B cell (primary cell): ENCODE data around the gene ARHGEF3. TPM values are rescaled to one million over a fixed set of nuclear protein-coding genes. Genes with fewer than 3 reads are reported as not detected.
"Not testable (repeated sequence)": the region's sequence is repeated elsewhere in the genome, so short reads cannot be mapped to it uniquely, and the experiment has no call there.

Source experiments
- ATAC-seq: fragments of 200-7000 bp; cut with Tn5 transposase; one replicate; pipeline ENCODE4 v1.10.0; 2021; ENCODE audit warnings: low read depth, mild to moderate bottlenecking, moderate number of reproducible peaks, moderate library complexity
- CTCF ChIA-PET: fragments of 350-600 bp; sonication (Branson Sonifier 250); formaldehyde crosslinking; loops from one replicate; lab custom pipeline; 2021; ENCODE audit warnings: antibody characterized with exemption, inconsistent platforms; lab: Charles Lee
- POLR2A ChIA-PET: fragments of 350-600 bp; sonication (Branson Sonifier 250); formaldehyde crosslinking; loops from one replicate; lab custom pipeline; 2021; ENCODE audit warnings: antibody characterized with exemption; lab: Charles Lee
- DNase-seq: peaks from one replicate; pipeline ENCODE4 v3.0.0; 2013
- H2AFZ ChIP-seq: 2 replicates; pipeline ENCODE4 v1.6.1; 2012; ENCODE audit warnings: mild to moderate bottlenecking, low read depth, low read length; ENCODE audit not compliant: insufficient read depth, poor library complexity, severe bottlenecking
- H3K27ac ChIP-seq, 2 donors: 1 replicate in 1 of 2; 2 replicates in 1 of 2; pipeline ENCODE4 v1.5.1; 2012 to 2013; ENCODE audit warnings: low read length in 2 of 2, mild to moderate bottlenecking in 2 of 2, moderate library complexity in 1 of 2
- H3K27me3 ChIP-seq, 4 experiments: fragments of 200-600 bp in 1 of 4; sonication (generic) in 1 of 4; replicated peaks in 1 of 4; 1 replicate in 2 of 4; 2 replicates in 2 of 4; pipeline versions ENCODE4 v1.6.1 to v1.7.0; 2013 to 2016; ENCODE audit warnings: low read length in 3 of 4, mild to moderate bottlenecking in 2 of 4, mixed read lengths in 1 of 4, moderate library complexity in 1 of 4; ENCODE audit not compliant: insufficient read depth in 4 of 4, control insufficient read depth in 3 of 4; ENCODE audit errors: control extremely low read depth in 1 of 4
- H3K36me3 ChIP-seq, 2 experiments: replicated peaks in 1 of 2; 1 replicate in 1 of 2; 2 replicates in 1 of 2; pipeline versions ENCODE4 v1.6.1 to v1.7.1; 2013; ENCODE audit warnings: low read length in 1 of 2; ENCODE audit not compliant: insufficient read depth in 2 of 2, control insufficient read depth in 1 of 2; ENCODE audit errors: control extremely low read depth in 1 of 2, extremely low read depth in 1 of 2
- H3K4me1 ChIP-seq, 2 donors: fragments of 200-600 bp in 1 of 2; sonication (generic) in 1 of 2; 1 replicate in 1 of 2; 2 replicates in 1 of 2; pipeline versions ENCODE4 v1.5.1 to v1.6.1; 2013 to 2017; ENCODE audit warnings: low read length in 2 of 2; ENCODE audit not compliant: control insufficient read depth in 2 of 2, insufficient read depth in 2 of 2
- H3K4me2 ChIP-seq: replicated peaks from 2 replicates; pipeline ENCODE3; 2012; ENCODE audit warnings: mild to moderate bottlenecking, low read depth, low read length; ENCODE audit not compliant: poor library complexity, severe bottlenecking
- H3K4me3 ChIP-seq, 5 experiments: fragments of 200-600 bp in 1 of 5; sonication (generic) in 1 of 5; 1 replicate in 3 of 5; 2 replicates in 2 of 5; pipeline versions ENCODE4 v1.5.1 to v1.7.0; 2011 to 2016; ENCODE audit warnings: low read length in 4 of 5, mild to moderate bottlenecking in 4 of 5, low read depth in 2 of 5, control low read depth in 1 of 5, moderate library complexity in 1 of 5; ENCODE audit not compliant: insufficient read depth in 1 of 5; ENCODE audit errors: control extremely low read depth in 1 of 5, extremely low read depth in 1 of 5
- H3K79me2 ChIP-seq: fragments of 200-600 bp; sonication (generic); one replicate; pipeline ENCODE4 v1.6.0; 2016; ENCODE audit warnings: low read length; ENCODE audit not compliant: control insufficient read depth, insufficient read depth
- H3K9ac ChIP-seq: fragments of 200-600 bp; sonication (generic); 2 replicates; pipeline ENCODE4 v1.6.1; 2017; ENCODE audit warnings: mild to moderate bottlenecking, low read length, moderate library complexity
- H3K9me3 ChIP-seq, 3 donors: one replicate each; pipeline versions ENCODE4 v1.6.1 to v1.7.1; 2013; ENCODE audit warnings: low read length in 2 of 3; ENCODE audit not compliant: control insufficient read depth in 2 of 3, insufficient read depth in 1 of 3; ENCODE audit errors: control extremely low read depth in 1 of 3
- H4K20me1 ChIP-seq: 2 replicates; pipeline ENCODE4 v1.6.0; 2012; ENCODE audit warnings: mild to moderate bottlenecking, low read length; ENCODE audit not compliant: insufficient read depth, control insufficient read depth, poor library complexity, severe bottlenecking
- H3K27ac Mint-ChIP-seq: one replicate; pipeline ENCODE4 v1.8.0; 2021; ENCODE audit warnings: mixed read lengths
- H3K27me3 Mint-ChIP-seq: one replicate; pipeline ENCODE4 v1.8.0; 2021; ENCODE audit warnings: mixed read lengths
- H3K4me1 Mint-ChIP-seq: one replicate; pipeline ENCODE4 v1.8.0; 2021; ENCODE audit warnings: mixed read lengths
- H3K4me3 Mint-ChIP-seq: one replicate; pipeline ENCODE4 v1.8.0; 2021; ENCODE audit warnings: mixed read lengths
- H3K9me3 Mint-ChIP-seq: one replicate; pipeline ENCODE4 v1.8.0; 2022; ENCODE audit warnings: mixed read lengths; ENCODE audit not compliant: insufficient read depth
- EZH2 ChIP-seq: IDR thresholded peaks from 2 replicates; pipeline ENCODE4 v1.6.1; 2012; ENCODE audit warnings: borderline replicate concordance, low read depth, mild to moderate bottlenecking, moderate library complexity, low read length; ENCODE audit not compliant: insufficient read depth, poor library complexity, severe bottlenecking
- WGBS: methylation state at CpG from one replicate; pipeline ENCODE4 v1.1.5; 2013; ENCODE audit warnings: missing lambda C conversion rate; ENCODE audit not compliant: insufficient coverage; 5-methylcytosine and 5-hydroxymethylcytosine counted together
- intact Hi-C: fragments of 100-400 bp; cut with micrococcal nuclease; formaldehyde crosslinking; loops from one replicate; pipeline ENCODE4 v1.10.0; 2022
- polyA plus RNA-seq: library from polyadenylated mRNA; depleted of rRNA; stranded (reverse); fragments of >200 nt; gene quantifications from 2 replicates; pipeline ENCODE4 v1.2.3, GENCODE V29; 2012
- total RNA-seq, 2 donors: library from RNA; stranded (reverse); fragments of 120-200 nt in 1 of 2; gene quantifications; 1 replicate in 1 of 2; 2 replicates in 1 of 2; pipeline versions ENCODE4 v1.2.3 to v1.2.4, GENCODE V29; 2013 to 2022
- TF ChIP-seq, protein P1 (sequence below): fragments of 200-600 bp; IDR thresholded peaks from one replicate; pipeline ENCODE4 v1.8.0; 2022; ENCODE audit warnings: antibody characterized with exemption, mild to moderate bottlenecking

The ARHGEF3 gene
- total and polyA plus RNA-seq, 2 donors (not counting 1 experiment from before 2014, with no cell fraction given), result 30.8 to 33.5 TPM

DNA sequence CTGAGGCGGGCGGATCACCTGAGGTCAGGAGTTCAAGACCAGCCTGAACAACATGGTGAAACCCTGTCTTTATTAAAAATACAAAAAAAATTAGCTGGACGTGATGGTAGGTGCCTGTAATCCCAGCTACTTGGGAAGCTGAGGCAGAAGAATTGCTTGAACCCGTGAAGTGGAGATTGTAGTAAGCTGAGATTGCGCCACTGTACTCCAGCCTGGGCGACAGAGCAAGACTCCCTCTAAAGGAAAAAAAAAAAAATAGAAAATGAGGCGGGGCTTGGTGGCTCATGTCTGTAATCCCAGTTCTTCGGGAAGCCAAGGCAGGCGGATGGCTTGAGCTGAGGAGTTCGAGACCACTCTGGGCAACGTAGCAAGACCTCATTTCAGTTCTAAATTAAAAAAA lies 43.7 kb downstream of the ARHGEF3 start:
- intact Hi-C loops, result loop anchor here (1.0 to 2.0 kb wide), 3 partner anchors 25 to 159 kb away; no protein-coding TSS in a partner anchor
- not testable (repeated sequence) for H3K36me3 ChIP-seq, H3K4me3 Mint-ChIP-seq, DNase-seq, H3K4me3 ChIP-seq, H2AFZ ChIP-seq, H3K9me3 ChIP-seq, H3K27me3 ChIP-seq, H3K27me3 Mint-ChIP-seq, H3K9me3 Mint-ChIP-seq, ATAC-seq, H3K9ac ChIP-seq, H4K20me1 ChIP-seq
- Mint-ChIP-seq H3K4me1 (peaks cover 64% of the 10 kb centered on the region), H3K27ac (peak overlapping the region; percentile 97)
- Histone ChIP-seq H3K27ac (peak overlapping the region; percentile 67 to 81), H3K4me1 (peaks cover 48 to 62% of the 10 kb centered on the region in 2 donors), H3K79me2 (peaks cover 35% of the 10 kb centered on the region), H3K4me2 (peak overlapping the region; percentile 71)
- ChIA-PET CTCF (interaction anchor here (1.0 to 4.1 kb wide), 8 partner anchors 10 to 231 kb away, joined by 3 to 72 read pairs (median 5); partner anchors contain the start of gene ARHGEF3), POLR2A (interaction anchor here (0.5 to 2.6 kb wide), 6 partner anchors 12 to 75 kb away, joined by 3 to 24 read pairs (median 6); partner anchors contain the start of gene ARHGEF3)
- no CpG with 5 or more reads among the region's 11 CpGs for WGBS

DNA sequence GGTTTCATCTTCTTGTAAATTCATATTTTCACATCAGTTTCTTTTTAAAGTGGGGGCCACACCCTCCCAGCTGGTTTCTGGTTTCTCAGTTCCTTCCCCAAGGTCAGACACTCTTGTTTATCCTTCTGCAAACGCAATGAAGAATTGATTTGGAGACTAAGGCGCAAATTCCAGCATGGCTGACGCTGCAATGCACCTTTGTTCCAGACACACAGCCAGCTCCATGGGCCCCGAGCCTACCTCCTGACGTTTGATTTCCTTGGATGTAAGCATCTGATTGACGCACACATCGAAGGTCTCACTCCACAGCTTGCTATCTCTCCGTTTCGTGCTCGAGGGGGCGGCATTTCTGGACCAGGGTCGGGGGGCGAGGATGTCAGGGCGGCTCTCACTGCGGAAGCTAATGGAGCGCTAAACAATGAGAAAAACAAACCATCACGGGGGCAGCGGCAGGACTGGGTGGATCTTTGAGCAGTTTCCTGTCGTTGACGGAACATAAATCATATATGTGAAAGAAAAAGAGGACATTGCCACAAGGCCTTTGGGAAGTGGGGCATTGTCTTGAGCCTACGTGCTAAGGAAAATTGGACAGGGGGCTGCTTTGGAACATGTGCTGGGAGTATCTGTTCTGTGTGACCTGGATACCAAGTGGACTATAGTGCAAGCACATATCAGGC lies 46.9 kb downstream of the ARHGEF3 start:
- H3K36me3 ChIP-seq, result peaks cover 8 to 21% of the 10 kb centered on the region in 2 experiments
- TF ChIP-seq, protein P1, sequence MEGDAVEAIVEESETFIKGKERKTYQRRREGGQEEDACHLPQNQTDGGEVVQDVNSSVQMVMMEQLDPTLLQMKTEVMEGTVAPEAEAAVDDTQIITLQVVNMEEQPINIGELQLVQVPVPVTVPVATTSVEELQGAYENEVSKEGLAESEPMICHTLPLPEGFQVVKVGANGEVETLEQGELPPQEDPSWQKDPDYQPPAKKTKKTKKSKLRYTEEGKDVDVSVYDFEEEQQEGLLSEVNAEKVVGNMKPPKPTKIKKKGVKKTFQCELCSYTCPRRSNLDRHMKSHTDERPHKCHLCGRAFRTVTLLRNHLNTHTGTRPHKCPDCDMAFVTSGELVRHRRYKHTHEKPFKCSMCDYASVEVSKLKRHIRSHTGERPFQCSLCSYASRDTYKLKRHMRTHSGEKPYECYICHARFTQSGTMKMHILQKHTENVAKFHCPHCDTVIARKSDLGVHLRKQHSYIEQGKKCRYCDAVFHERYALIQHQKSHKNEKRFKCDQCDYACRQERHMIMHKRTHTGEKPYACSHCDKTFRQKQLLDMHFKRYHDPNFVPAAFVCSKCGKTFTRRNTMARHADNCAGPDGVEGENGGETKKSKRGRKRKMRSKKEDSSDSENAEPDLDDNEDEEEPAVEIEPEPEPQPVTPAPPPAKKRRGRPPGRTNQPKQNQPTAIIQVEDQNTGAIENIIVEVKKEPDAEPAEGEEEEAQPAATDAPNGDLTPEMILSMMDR, result no peak
- no peak for TF ChIP-seq EZH2
- peaks cover 55 to 66% of the 10 kb centered on the region in 2 donors for H3K4me1 ChIP-seq
- intact Hi-C loops, result loop anchor here (1.0 to 5.0 kb wide), 5 partner anchors 29 to 313 kb away; partner anchors contain the start of gene TASOR
- H3K4me1 Mint-ChIP-seq, result peaks cover 72% of the 10 kb centered on the region
- DNase-seq (peak; percentile 69), ATAC-seq (peak; percentile 55)
- peak overlapping the region; percentile 95 for H3K4me3 Mint-ChIP-seq
- H3K9me3 Mint-ChIP-seq, result no peaks in the 10 kb centered on the region
- H3K9ac ChIP-seq, result peak overlapping the region; percentile 82
- CTCF ChIA-PET, result interaction anchor here (1.1 to 7.6 kb wide), 15 partner anchors 10 to 234 kb away, joined by 3 to 176 read pairs (median 4); partner anchors contain the start of genes ARHGEF3 and TASOR
- H3K27ac Mint-ChIP-seq, result peak overlapping the region; percentile 100
- H3K27me3 Mint-ChIP-seq, result no peaks in the 10 kb centered on the region
- no peaks in the 10 kb centered on the region for H3K9me3 ChIP-seq
- H2AFZ ChIP-seq, result peak overlapping the region; percentile 88
- H3K4me2 ChIP-seq, result peak overlapping the region; percentile 85
- H3K27me3 ChIP-seq, result no peaks in the 10 kb centered on the region
- H3K79me2 ChIP-seq, result peaks cover 19% of the 10 kb centered on the region
- peak overlapping the region; percentile 85 to 87 for H3K27ac ChIP-seq
- WGBS, result 2% methylated on average over 21 of the region's 21 CpGs
- POLR2A ChIA-PET, result interaction anchor here (0.6 to 3.7 kb wide), 8 partner anchors 23 to 72 kb away, joined by 3 to 33 read pairs (median 8); partner anchors contain the start of genes ARHGEF3 and TASOR
- H3K4me3 ChIP-seq, result peak overlapping the region; percentile 22 to 86 (median 64)
- no peaks in the 10 kb centered on the region for H4K20me1 ChIP-seq
